GM18861 (cell line): ENCODE results near the gene GRM5.

Experiments used
- ATAC-seq: cut with Tn5 transposase; IDR thresholded peaks from one replicate; pipeline ENCODE4 v1.9.1; 2021; ENCODE audit not compliant: unreplicated experiment

GRM5 gene

GRCh38 chr11:88620568-88621130 lies 445.1 kb downstream of the GRM5 start:
- no peak for ATAC-seq

- no peak for ATAC-seq
These were observed 446.0 kb downstream of the GRM5 start for GRCh38 chr11:88619656-88620385.

- no peak for ATAC-seq
These were observed 446.7 kb downstream of the GRM5 start for GRCh38 chr11:88619071-88619425.

- ATAC-seq = no peak
These were observed 447.3 kb downstream of the GRM5 start for GRCh38 chr11:88618327-88619070.

- no peak for ATAC-seq
These were observed 448.6 kb downstream of the GRM5 start for GRCh38 chr11:88617226-88617625.

- no peak for ATAC-seq
These were observed 461.5 kb downstream of the GRM5 start for GRCh38 chr11:88604260-88604659.

GRCh38 chr11:88603091-88603867 lies 462.5 kb downstream of the GRM5 start:
- ATAC-seq = no peak

- ATAC-seq = no peak
These were observed 468.4 kb downstream of the GRM5 start for GRCh38 chr11:88597387-88597786.

- no peak for ATAC-seq
These were observed 469.0 kb downstream of the GRM5 start for GRCh38 chr11:88596786-88597185.

GRCh38 chr11:88594274-88594950 lies 471.4 kb downstream of the GRM5 start:
- ATAC-seq = no peak

GRCh38 chr11:88590361-88590760 lies 475.4 kb downstream of the GRM5 start:
- no peak for ATAC-seq

- ATAC-seq = no peak
These were observed 482.5 kb downstream of the GRM5 start for GRCh38 chr11:88583251-88583650.

GRCh38 chr11:88579466-88579865 lies 486.3 kb downstream of the GRM5 start:
- ATAC-seq = no peak

GRCh38 chr11:88576741-88577140 lies 489.0 kb downstream of the GRM5 start:
- ATAC-seq = no peak

- no peak for ATAC-seq
These were observed 489.9 kb downstream of the GRM5 start for GRCh38 chr11:88575916-88576315.

GRCh38 chr11:88569342-88569741 lies 496.4 kb downstream of the GRM5 start:
- no peak for ATAC-seq

- no peak for ATAC-seq
These were observed 510.0 kb downstream of the GRM5 start for GRCh38 chr11:88555829-88556202.

- no peak for ATAC-seq
These were observed 510.6 kb downstream of the GRM5 start for GRCh38 chr11:88555018-88555828.

- ATAC-seq = no peak
These were observed 512.6 kb downstream of the GRM5 start for GRCh38 chr11:88553204-88553603.

GRCh38 chr11:88552379-88553062 lies 513.3 kb downstream of the GRM5 start:
- peak; percentile 97 for ATAC-seq
